RWPE2 (cell line): ENCODE measurements around the gene KLF16.

Experiments used
- ATAC-seq: fragments of 200-7000 bp; cut with Tn5 transposase; 3 replicates; pipeline ENCODE4 v1.9.1; 2021; ENCODE audit warnings: low read depth
- DNase-seq: peaks from one replicate; pipeline ENCODE4 v3.0.0-alpha.2; 2020; ENCODE audit warnings: low spot score
- H3K27ac ChIP-seq: fragments of 450-650 bp; 2 replicates; pipeline ENCODE4 v1.5.1; 2017; ENCODE audit warnings: mild to moderate bottlenecking; ENCODE audit not compliant: poor library complexity, severe bottlenecking
- H3K27me3 ChIP-seq: fragments of 250-450 bp; sonication (Bioruptor Pico); 2 replicates; pipeline ENCODE4 v1.5.1; 2021; ENCODE audit warnings: mild to moderate bottlenecking, moderate library complexity; ENCODE audit not compliant: insufficient read depth, poor library complexity, severe bottlenecking
- H3K36me3 ChIP-seq: fragments of 250-450 bp; sonication (Bioruptor Pico); 2 replicates; pipeline ENCODE4 v1.5.1; 2020; ENCODE audit warnings: low read depth, mild to moderate bottlenecking, moderate library complexity
- H3K4me1 ChIP-seq: fragments of 250-450 bp; sonication (Bioruptor Pico); 2 replicates; pipeline ENCODE4 v1.5.1; 2021; ENCODE audit warnings: mild to moderate bottlenecking, moderate library complexity; ENCODE audit not compliant: insufficient read depth, poor library complexity, severe bottlenecking
- H3K4me3 ChIP-seq: fragments of 250-450 bp; sonication (Bioruptor Pico); 2 replicates; pipeline ENCODE4 v1.5.1; 2021; ENCODE audit warnings: mild to moderate bottlenecking, moderate library complexity; ENCODE audit not compliant: severe bottlenecking
- H3K9me3 ChIP-seq: fragments of 250-450 bp; sonication (Bioruptor Pico); 2 replicates; pipeline ENCODE4 v1.5.1; 2021; ENCODE audit warnings: mild to moderate bottlenecking, moderate library complexity; ENCODE audit not compliant: severe bottlenecking
- TF ChIP-seq, protein P1 (sequence below): fragments of 450-650 bp; IDR thresholded peaks from one replicate; pipeline ENCODE4 v1.5.1; 2017; ENCODE audit warnings: mild to moderate bottlenecking, moderate library complexity; ENCODE audit not compliant: poor library complexity, severe bottlenecking

The KLF16 gene

GRCh38 chr19:1871140-1871597 lies 7.8 kb upstream of the KLF16 start:
- H3K27me3 ChIP-seq = no peaks in the 10 kb centered on the region
- no peak overlapping the region for H3K4me3 ChIP-seq
- DNase-seq = no peak
- peaks cover 14% of the 10 kb centered on the region for H3K4me1 ChIP-seq
- TF ChIP-seq, protein P1, sequence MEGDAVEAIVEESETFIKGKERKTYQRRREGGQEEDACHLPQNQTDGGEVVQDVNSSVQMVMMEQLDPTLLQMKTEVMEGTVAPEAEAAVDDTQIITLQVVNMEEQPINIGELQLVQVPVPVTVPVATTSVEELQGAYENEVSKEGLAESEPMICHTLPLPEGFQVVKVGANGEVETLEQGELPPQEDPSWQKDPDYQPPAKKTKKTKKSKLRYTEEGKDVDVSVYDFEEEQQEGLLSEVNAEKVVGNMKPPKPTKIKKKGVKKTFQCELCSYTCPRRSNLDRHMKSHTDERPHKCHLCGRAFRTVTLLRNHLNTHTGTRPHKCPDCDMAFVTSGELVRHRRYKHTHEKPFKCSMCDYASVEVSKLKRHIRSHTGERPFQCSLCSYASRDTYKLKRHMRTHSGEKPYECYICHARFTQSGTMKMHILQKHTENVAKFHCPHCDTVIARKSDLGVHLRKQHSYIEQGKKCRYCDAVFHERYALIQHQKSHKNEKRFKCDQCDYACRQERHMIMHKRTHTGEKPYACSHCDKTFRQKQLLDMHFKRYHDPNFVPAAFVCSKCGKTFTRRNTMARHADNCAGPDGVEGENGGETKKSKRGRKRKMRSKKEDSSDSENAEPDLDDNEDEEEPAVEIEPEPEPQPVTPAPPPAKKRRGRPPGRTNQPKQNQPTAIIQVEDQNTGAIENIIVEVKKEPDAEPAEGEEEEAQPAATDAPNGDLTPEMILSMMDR = no peak
- no peaks in the 10 kb centered on the region for H3K9me3 ChIP-seq
- peaks cover 3% of the 10 kb centered on the region; the same call in 1 of the 2 replicates for H3K36me3 ChIP-seq
- ATAC-seq = no peak
- H3K27ac ChIP-seq = no peak overlapping the region

DNA sequence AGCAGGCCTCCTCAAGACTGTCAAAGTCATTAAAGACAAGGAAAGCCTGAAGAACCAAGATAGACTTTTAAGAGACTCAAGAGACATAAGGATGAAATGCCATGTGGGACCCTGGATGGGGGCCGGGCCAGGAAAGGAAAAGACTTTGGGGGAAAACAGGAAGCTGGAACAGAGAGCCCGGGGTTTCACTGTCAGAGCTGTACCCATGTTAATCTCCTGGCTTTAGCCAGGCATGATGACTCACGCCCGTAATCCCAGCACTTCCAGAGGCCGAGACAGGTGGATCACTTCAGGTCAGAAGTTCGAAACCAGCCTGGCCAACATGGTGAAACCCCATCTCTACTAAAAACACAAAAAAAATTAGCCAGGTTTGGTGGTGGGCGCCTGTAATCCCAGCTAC lies 5.6 kb upstream of the KLF16 start:
- Histone ChIP-seq H3K9me3 (no peaks in the 10 kb centered on the region), H3K36me3 (no peaks in the 10 kb centered on the region; the same call in 1 of the 2 replicates), H3K4me3 (no peak overlapping the region), H3K27me3 (no peaks in the 10 kb centered on the region), H3K4me1 (peaks cover 9% of the 10 kb centered on the region), H3K27ac (no peak overlapping the region)
- DNase-seq (no peak), ATAC-seq (no peak)
- TF ChIP-seq, protein P1 = no peak

- H3K27ac ChIP-seq = no peak overlapping the region
- no peaks in the 10 kb centered on the region; the same call in 1 of the 2 replicates for H3K36me3 ChIP-seq
- TF ChIP-seq, protein P1 = no peak
- H3K9me3 ChIP-seq = no peaks in the 10 kb centered on the region
- no peak for ATAC-seq
- H3K27me3 ChIP-seq = no peaks in the 10 kb centered on the region
- H3K4me3 ChIP-seq = no peak overlapping the region
- no peaks in the 10 kb centered on the region for H3K4me1 ChIP-seq
- DNase-seq = no peak
Observed at GRCh38 chr19:1867349-1867724, 4.0 kb upstream of the KLF16 start.

DNA sequence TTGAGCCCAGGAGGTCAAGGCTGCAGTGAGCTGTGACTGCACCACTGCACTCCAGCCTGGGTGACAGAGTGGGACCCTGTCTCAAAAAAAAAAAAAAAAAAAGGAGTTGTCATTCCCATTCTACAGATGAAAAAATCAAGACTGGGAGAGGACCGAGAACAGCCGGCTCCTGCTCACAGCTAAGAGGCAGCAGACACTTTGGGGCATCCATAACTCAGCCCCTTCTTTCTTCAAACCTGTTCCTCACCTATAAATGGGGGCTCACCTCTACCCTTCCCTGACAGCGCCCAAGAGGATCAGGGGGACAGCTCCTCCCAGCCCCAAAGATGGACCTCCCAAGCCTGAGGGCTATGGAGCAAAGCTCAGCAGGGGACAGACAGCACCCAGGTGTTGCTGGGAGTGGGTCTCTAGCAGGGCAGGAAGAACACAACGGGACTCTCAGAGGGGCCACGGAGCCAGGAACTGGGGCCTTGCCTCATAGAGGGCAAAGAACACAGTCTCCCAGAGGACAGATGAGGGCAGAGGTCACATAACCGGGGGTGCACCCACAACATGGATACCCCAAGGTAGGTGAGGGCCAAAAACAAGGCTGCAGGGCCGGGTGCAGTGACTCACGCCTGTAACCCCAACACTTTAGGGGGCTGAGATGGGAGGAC lies 3.4 kb upstream of the KLF16 start:
- ATAC-seq (no peak), DNase-seq (no peak)
- Histone ChIP-seq H3K27me3 (no peaks in the 10 kb centered on the region), H3K36me3 (no peaks in the 10 kb centered on the region; the same call in 1 of the 2 replicates), H3K9me3 (no peaks in the 10 kb centered on the region), H3K4me3 (no peak overlapping the region), H3K27ac (no peak overlapping the region), H3K4me1 (no peaks in the 10 kb centered on the region)
- TF ChIP-seq, protein P1 = no peak
